Measurements from ENCODE around the gene ZP1. TPM values are rescaled to one million over a fixed set of nuclear protein-coding genes. Genes with fewer than 3 reads are reported as not detected.

Gene ZP1
- total RNA-seq, 2 experiments from 2014 or later: 0.20 TPM; not detected in 1

- H3K36me3 Mint-ChIP-seq (ENCODE audit: low read depth): no peaks in the 10 kb centered on the region
- CTCF ChIA-PET: no interaction called here
- Histone ChIP-seq H3K4me3 (ENCODE audit: low read length) (no peak overlapping the region), H3K27ac (ENCODE audit: low read depth in 1 of 2, low read length in 2 of 2) (no peak overlapping the region), H3K4me1 (ENCODE audit: insufficient read depth, low read length) (peaks cover 26% of the 10 kb centered on the region), H3K27me3 (ENCODE audit: control insufficient read depth in 1 of 2, insufficient read depth in 2 of 2, low read length in 2 of 2) (peaks cover 0 to under 1% of the 10 kb centered on the region in 2 experiments), H3K36me3 (ENCODE audit: insufficient read depth, low read length) (no peaks in the 10 kb centered on the region), H3K9me3 (ENCODE audit: control insufficient read depth in 1 of 2, insufficient read depth in 1 of 2, low read length in 2 of 2) (no peaks in the 10 kb centered on the region)
- POLR2A ChIA-PET: no interaction called here
- peaks cover 18% of the 10 kb centered on the region for H3K4me1 Mint-ChIP-seq (ENCODE audit: low read depth)
- DNase-seq (no peak), ATAC-seq (ENCODE audit: poor library complexity) (no peak)
- intact Hi-C loops (cut with DNase I, micrococcal nuclease): no loop called here
- no peaks in the 10 kb centered on the region for H3K27me3 Mint-ChIP-seq
- TF ChIP-seq CTCF (IDR thresholded peaks at IDR 0.05): no peak
- no peak overlapping the region for H3K27ac Mint-ChIP-seq
- H3K9me3 Mint-ChIP-seq: no peaks in the 10 kb centered on the region
- no peak overlapping the region for H3K4me3 Mint-ChIP-seq
Measured at GRCh38 chr11:60838132-60838531, 29.2 kb upstream of the ZP1 start.

GRCh38 chr11:60840470-60841430 lies 26.6 kb upstream of the ZP1 start:
- no peaks in the 10 kb centered on the region for H3K9me3 Mint-ChIP-seq
- Histone ChIP-seq H3K27me3 (ENCODE audit: control insufficient read depth in 1 of 2, insufficient read depth in 2 of 2, low read length in 2 of 2) (no peaks in the 10 kb centered on the region), H3K9me3 (ENCODE audit: control insufficient read depth in 1 of 2, insufficient read depth in 1 of 2, low read length in 2 of 2) (no peaks in the 10 kb centered on the region), H3K4me1 (ENCODE audit: insufficient read depth, low read length) (peaks cover 51% of the 10 kb centered on the region), H3K27ac (ENCODE audit: low read depth in 1 of 2, low read length in 2 of 2) (peak overlapping the region in 1 of 2 donors; percentile 65), H3K4me3 (ENCODE audit: low read length) (peak overlapping the region; percentile 99), H3K36me3 (ENCODE audit: insufficient read depth, low read length) (no peaks in the 10 kb centered on the region)
- DNase-seq (no peak), ATAC-seq (ENCODE audit: poor library complexity) (no peak)
- no peak for TF ChIP-seq CTCF (IDR thresholded peaks at IDR 0.05)
- no peaks in the 10 kb centered on the region for H3K27me3 Mint-ChIP-seq
- peak overlapping the region; percentile 81 for H3K27ac Mint-ChIP-seq
- peak overlapping the region; percentile 78 for H3K4me3 Mint-ChIP-seq
- ChIA-PET POLR2A (no interaction called here), CTCF (interaction anchor here (1.0 kb wide), 1 partner anchor 10 kb away, joined by 3 read pairs; no protein-coding TSS in a partner anchor)
- peaks cover 17% of the 10 kb centered on the region for H3K36me3 Mint-ChIP-seq (ENCODE audit: low read depth)
- intact Hi-C loops (cut with DNase I, micrococcal nuclease): loop anchor here (2.0 to 5.0 kb wide), 4 partner anchors 67 to 1282 kb away; partner anchors contain the start of genes DDB1 (in 1 of the 2), INCENP (in 1 of the 2), PRPF19 (in 1 of the 2) and TKFC (in 1 of the 2)
- H3K4me1 Mint-ChIP-seq (ENCODE audit: low read depth): peaks cover 42% of the 10 kb centered on the region

GRCh38 chr11:60841797-60842667 lies 25.3 kb upstream of the ZP1 start, which contains the start of gene CCDC86:
Gene CCDC86 (plus strand): TSS chr11:60842113. CDS start chr11:60842125, 12 bp downstream.
- CTCF ChIA-PET: interaction anchor here (1.0 kb wide), 1 partner anchor 11 kb away, joined by 3 read pairs; no protein-coding TSS in a partner anchor

More at GRCh38 chr11:60841797-60842667, 25.3 kb upstream of the ZP1 start, which contains the start of gene CCDC86:
- peak; percentile 96 for ATAC-seq (ENCODE audit: poor library complexity)
- Histone ChIP-seq H3K36me3 (ENCODE audit: insufficient read depth, low read length) (no peaks in the 10 kb centered on the region), H3K4me3 (ENCODE audit: low read length) (peak within 1 kb of the TSS; percentile 99), H3K27ac (ENCODE audit: low read depth in 1 of 2, low read length in 2 of 2) (peak within 1 kb of the TSS; percentile 61 to 72), H3K9me3 (ENCODE audit: control insufficient read depth in 1 of 2, insufficient read depth in 1 of 2, low read length in 2 of 2) (no peaks in the 10 kb centered on the region), H3K27me3 (ENCODE audit: control insufficient read depth in 1 of 2, insufficient read depth in 2 of 2, low read length in 2 of 2) (no peaks in the 10 kb centered on the region), H3K4me1 (ENCODE audit: insufficient read depth, low read length) (peaks cover 48% of the 10 kb centered on the region)
- DNase-seq: peak; percentile 96 to 100 (median 98)
- H3K36me3 Mint-ChIP-seq (ENCODE audit: low read depth): peaks cover 17% of the 10 kb centered on the region
- POLR2A ChIA-PET: interaction anchor here (0.8 to 1.4 kb wide), 6 partner anchors 13 to 255 kb away, joined by 3 to 7 read pairs (median 3); partner anchors contain the start of genes PRPF19, PTGDR2 and TMEM109
- intact Hi-C loops (cut with DNase I, micrococcal nuclease): loop anchor here (2.0 to 5.0 kb wide), 5 partner anchors 63 to 1280 kb away; partner anchors contain the start of genes DDB1 (in 1 of the 2), INCENP (in 1 of the 2), PRPF19 (in 1 of the 2) and TKFC (in 1 of the 2)
- H3K4me1 Mint-ChIP-seq (ENCODE audit: low read depth): peaks cover 42% of the 10 kb centered on the region
- peak within 1 kb of the TSS; percentile 78 for H3K4me3 Mint-ChIP-seq
- TF ChIP-seq CTCF (IDR thresholded peaks at IDR 0.05): no peak
- peak within 1 kb of the TSS; percentile 81 for H3K27ac Mint-ChIP-seq
- H3K9me3 Mint-ChIP-seq: no peaks in the 10 kb centered on the region
- H3K27me3 Mint-ChIP-seq: no peaks in the 10 kb centered on the region

Measured in CD4-positive, alpha-beta T cell (primary cell).